Gastrocnemius medialis (tissue), 4 donors: Measurements from ENCODE around the gene FNDC5. TPM values are rescaled to one million over a fixed set of nuclear protein-coding genes. Genes with fewer than 3 reads are reported as not detected.
A peak's percentile ranks its signal among the peaks of the same experiment; 100 is the strongest.

Experiments
- ATAC-seq, 2 donors: fragments of 150-250 bp; one replicate each; pipeline ENCODE4 v1.9.1; 2016
- DNase-seq, 2 donors: peaks; one replicate each; pipeline ENCODE4 v3.0.0-alpha.2; 2019
- H3K27ac ChIP-seq, 4 donors: fragments of 200-600 bp; sonication (generic); 1 replicate in 1 of 4; 2 replicates in 3 of 4; pipeline ENCODE4 v1.5.1; 2016 to 2018; ENCODE audit warnings: mild to moderate bottlenecking in 2 of 4, moderate library complexity in 1 of 4
- H3K27me3 ChIP-seq, 3 donors: fragments of 200-600 bp; sonication (generic) in 2 of 3; 1 replicate in 1 of 3; 2 replicates in 2 of 3; pipeline versions ENCODE4 v1.5.1 to v1.6.0; 2016 to 2019; ENCODE audit warnings: mild to moderate bottlenecking in 1 of 3, moderate library complexity in 1 of 3
- H3K36me3 ChIP-seq, 2 donors: fragments of 200-600 bp; sonication (generic) in 1 of 2; one replicate each; pipeline ENCODE4 v1.5.1; 2017 to 2018
- H3K4me1 ChIP-seq, 2 donors: fragments of 200-600 bp; sonication (generic) in 1 of 2; one replicate each; pipeline ENCODE4 v1.5.1; 2016 to 2017; ENCODE audit warnings: mild to moderate bottlenecking in 2 of 2
- H3K4me3 ChIP-seq, 4 donors: fragments of 200-600 bp; sonication (generic) in 3 of 4; 1 replicate in 1 of 4; 2 replicates in 3 of 4; pipeline ENCODE4 v1.5.1; 2016 to 2019; ENCODE audit warnings: mild to moderate bottlenecking in 2 of 4
- H3K9me3 ChIP-seq, 3 donors: fragments of 200-600 bp; sonication (generic) in 2 of 3; 1 replicate in 1 of 3; 2 replicates in 2 of 3; pipeline ENCODE4 v1.5.1; 2016 to 2019
- CTCF ChIP-seq, 5 experiments: fragments of 450-650 bp in 3 of 5; fragments of 200-600 bp in 2 of 5; sonication (generic) in 2 of 5; IDR thresholded peaks in 4 of 5; conservative IDR thresholded peaks in 1 of 5; 1 replicate in 4 of 5; 2 replicates in 1 of 5; pipeline ENCODE4 v1.5.1; 2016 to 2019; ENCODE audit warnings: antibody characterized with exemption in 5 of 5, mild to moderate bottlenecking in 3 of 5, moderate library complexity in 3 of 5
- POLR2A ChIP-seq, 2 donors: fragments of 450-650 bp; IDR thresholded peaks; one replicate each; pipeline ENCODE4 v1.6.1; 2017; ENCODE audit warnings: antibody characterized with exemption in 2 of 2, mild to moderate bottlenecking in 2 of 2, moderate library complexity in 2 of 2
- in situ Hi-C, 4 donors: fragments of 200-750 bp; cut with MboI; loops; one replicate each; pipeline versions ENCODE4 v1.15.0 to v1.8.0; 2017; ENCODE audit warnings: low sequenced_read_pairs in 4 of 4
- intact Hi-C: fragments of 100-400 bp; cut with DNase I; formaldehyde crosslinking; loops from one replicate; pipeline ENCODE4 v1.15.1; 2023; ENCODE audit warnings: low total_unique reads
- total RNA-seq, 4 donors: library from RNA; depleted of rRNA; stranded (reverse); fragments of >200 nt; gene quantifications; one replicate each; pipeline versions ENCODE4 v1.1.0 to v1.2.3, GENCODE V29; 2016

The FNDC5 gene
- total RNA-seq, 4 donors from 2014 or later = 39.6 to 274 (median 114) TPM

- Histone ChIP-seq H3K9me3 (no peaks in the 10 kb centered on the region), H3K4me1 (peaks cover 14 to 33% of the 10 kb centered on the region in 2 donors), H3K36me3 (no peaks in the 10 kb centered on the region), H3K4me3 (no peak overlapping the region), H3K27ac (no peak overlapping the region), H3K27me3 (no peaks in the 10 kb centered on the region)
- TF ChIP-seq CTCF (IDR thresholded peaks at IDR 0.05 in 4 of 5, conservative IDR thresholded peaks at IDR 0.05 in 1 of 5) (no peak), POLR2A (IDR thresholded peaks at IDR 0.05) (no peak)
- intact Hi-C loops = no loop called here
- ATAC-seq = no peak
- in situ Hi-C loops = no loop called here
- DNase-seq = no peak
Observed at GRCh38 chr1:32873484-32873883, 2.8 kb upstream of the FNDC5 start.

GRCh38 chr1:32872192-32872460 lies 1.4 kb upstream of the FNDC5 start:
- Histone ChIP-seq H3K4me1 (peaks cover 14 to 30% of the 10 kb centered on the region in 2 donors), H3K36me3 (no peaks in the 10 kb centered on the region), H3K27ac (no peak overlapping the region), H3K27me3 (no peaks in the 10 kb centered on the region), H3K4me3 (peak overlapping the region in 2 of 4 donors; percentile 10 to 19), H3K9me3 (no peaks in the 10 kb centered on the region)
- TF ChIP-seq CTCF (IDR thresholded peaks at IDR 0.05 in 4 of 5, conservative IDR thresholded peaks at IDR 0.05 in 1 of 5) (no peak), POLR2A (IDR thresholded peaks at IDR 0.05) (no peak)
- DNase-seq (no peak), ATAC-seq (no peak)
- in situ Hi-C loops (no loop called here), intact Hi-C loops (loop anchor here (1.0 kb wide), 1 partner anchor 160 kb away; no protein-coding TSS in a partner anchor)

GRCh38 chr1:32871364-32872191 lies 866 bp upstream of the FNDC5 start:
- TF ChIP-seq CTCF (IDR thresholded peaks at IDR 0.05 in 4 of 5, conservative IDR thresholded peaks at IDR 0.05 in 1 of 5) (no peak), POLR2A (IDR thresholded peaks at IDR 0.05) (no peak)
- peak overlapping the region; percentile 36 to 68 (median 46) for H3K27ac ChIP-seq
- H3K36me3 ChIP-seq = no peaks in the 10 kb centered on the region
- H3K4me1 ChIP-seq = peaks cover 11 to 30% of the 10 kb centered on the region in 2 donors
- peak; percentile 18 to 19 for ATAC-seq
- H3K27me3 ChIP-seq = no peaks in the 10 kb centered on the region
- no peaks in the 10 kb centered on the region for H3K9me3 ChIP-seq
- peak in 1 of 2 donors; percentile 29 for DNase-seq
- in situ Hi-C loops = no loop called here
- peak overlapping the region; percentile 55 to 66 (median 56) for H3K4me3 ChIP-seq
- intact Hi-C loops = loop anchor here (1.0 kb wide), 1 partner anchor 159 kb away; no protein-coding TSS in a partner anchor

- H3K27me3 ChIP-seq = no peaks in the 10 kb centered on the region
- ATAC-seq = peak; percentile 14 to 32
Observed at GRCh38 chr1:32869923-32870614, 643 bp downstream of the FNDC5 start.

More at GRCh38 chr1:32869923-32870614, 643 bp downstream of the FNDC5 start:
- peak in 1 of 2 donors; percentile 11 for DNase-seq
- intact Hi-C loops = no loop called here
- Histone ChIP-seq H3K4me1 (peaks cover 22 to 42% of the 10 kb centered on the region in 2 donors), H3K27ac (peak overlapping the region; percentile 46 to 83 (median 70)), H3K9me3 (no peaks in the 10 kb centered on the region), H3K4me3 (peak overlapping the region; percentile 15 to 55 (median 49)), H3K36me3 (no peaks in the 10 kb centered on the region)
- in situ Hi-C loops = no loop called here
- TF ChIP-seq CTCF (IDR thresholded peaks at IDR 0.05 in 4 of 5, conservative IDR thresholded peaks at IDR 0.05 in 1 of 5) = no peak
- TF ChIP-seq POLR2A (IDR thresholded peaks at IDR 0.05) = no peak
